Stimulated activated CD4-positive, alpha-beta T cell treated with anti-CD3 and anti-CD28 coated beads, Interleukin-15, amount 100 ng/mL, for 1 hour (primary cell): ENCODE measurements around the gene CC2D1A.

Experiments used
- DNase-seq, 2 donors: peaks; one replicate each; pipeline ENCODE4 v3.0.0-alpha.2; 2020; ENCODE audit warnings: low read depth in 1 of 2, low spot score in 1 of 2

Gene CC2D1A

DNA sequence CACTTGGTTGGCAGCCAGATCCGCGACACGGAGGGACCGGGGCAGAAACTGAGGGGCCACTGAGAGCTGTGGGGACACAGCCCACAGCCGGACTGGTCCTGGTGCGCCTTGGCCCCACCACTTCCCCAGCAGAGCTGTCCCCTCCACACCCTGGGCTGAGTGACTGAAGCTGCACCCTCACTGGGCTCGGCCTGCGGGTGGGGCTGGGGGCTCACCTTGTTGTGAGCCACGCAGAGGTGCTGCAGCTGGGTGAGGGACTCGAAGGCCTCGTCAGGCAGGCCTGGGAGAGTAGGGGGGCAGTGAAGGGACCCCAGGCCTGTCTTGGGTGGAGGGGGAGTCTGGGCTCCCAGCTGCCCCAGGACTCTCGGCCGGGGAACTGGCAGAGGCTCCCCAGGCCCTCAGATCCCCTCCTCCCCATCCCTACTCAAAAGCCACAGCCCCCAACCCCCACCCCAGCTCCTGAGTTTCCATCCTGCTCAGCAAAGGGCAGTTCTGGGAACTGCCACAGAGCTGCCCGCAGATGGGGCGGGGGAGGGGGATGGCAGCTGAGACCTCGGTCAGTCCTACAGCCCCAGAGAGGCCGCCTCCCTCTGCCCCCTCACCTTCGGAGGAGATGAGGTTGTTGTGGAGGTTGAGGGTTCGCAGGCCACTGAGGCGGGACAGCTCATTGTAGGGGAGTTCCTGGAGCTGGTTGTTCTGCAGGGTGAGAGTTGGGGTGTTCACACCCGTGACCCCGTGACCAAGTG, 29.9 kb downstream of the CC2D1A start:
- DNase-seq = no peak

DNA sequence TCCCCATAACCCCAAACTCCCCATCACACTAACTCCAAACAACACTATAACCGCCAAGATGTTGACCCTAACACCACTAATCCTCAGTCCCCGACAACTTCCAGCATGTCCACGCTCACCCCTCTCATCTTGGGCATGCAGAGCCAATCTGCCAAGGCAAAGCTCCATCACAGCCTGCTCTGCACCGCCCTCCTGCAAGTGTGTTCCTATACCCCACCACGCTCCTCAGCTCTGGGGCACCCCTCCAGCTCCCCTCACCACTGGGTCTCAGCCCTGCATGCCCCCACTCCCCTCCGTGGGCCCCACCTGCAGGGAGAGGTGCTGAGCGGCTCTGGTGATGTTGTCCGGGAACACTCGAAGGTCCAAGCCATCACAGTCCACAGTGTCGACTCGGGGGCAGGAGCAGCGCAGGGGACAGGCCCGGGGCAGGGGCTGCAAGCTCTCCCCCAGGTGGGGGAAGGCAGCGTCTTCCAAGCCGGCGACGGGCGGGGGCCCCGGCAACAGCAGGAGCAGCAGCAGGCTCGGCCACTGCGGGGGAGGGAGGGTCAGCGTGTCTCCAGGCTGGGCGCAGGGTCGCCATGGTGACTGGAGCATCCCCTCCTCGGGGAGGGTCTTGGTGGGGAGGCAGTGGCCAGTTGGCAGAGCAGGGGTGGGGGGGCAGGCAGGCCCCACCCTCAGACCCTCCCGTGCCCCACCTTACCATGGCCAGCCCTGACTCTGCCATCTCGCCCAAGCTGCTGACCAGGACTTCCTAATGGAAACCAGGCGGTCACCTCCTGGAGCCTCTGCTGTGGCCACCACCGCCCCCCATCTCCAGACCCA, 31.7 kb downstream of the CC2D1A start:
- DNase-seq = no peak

DNA sequence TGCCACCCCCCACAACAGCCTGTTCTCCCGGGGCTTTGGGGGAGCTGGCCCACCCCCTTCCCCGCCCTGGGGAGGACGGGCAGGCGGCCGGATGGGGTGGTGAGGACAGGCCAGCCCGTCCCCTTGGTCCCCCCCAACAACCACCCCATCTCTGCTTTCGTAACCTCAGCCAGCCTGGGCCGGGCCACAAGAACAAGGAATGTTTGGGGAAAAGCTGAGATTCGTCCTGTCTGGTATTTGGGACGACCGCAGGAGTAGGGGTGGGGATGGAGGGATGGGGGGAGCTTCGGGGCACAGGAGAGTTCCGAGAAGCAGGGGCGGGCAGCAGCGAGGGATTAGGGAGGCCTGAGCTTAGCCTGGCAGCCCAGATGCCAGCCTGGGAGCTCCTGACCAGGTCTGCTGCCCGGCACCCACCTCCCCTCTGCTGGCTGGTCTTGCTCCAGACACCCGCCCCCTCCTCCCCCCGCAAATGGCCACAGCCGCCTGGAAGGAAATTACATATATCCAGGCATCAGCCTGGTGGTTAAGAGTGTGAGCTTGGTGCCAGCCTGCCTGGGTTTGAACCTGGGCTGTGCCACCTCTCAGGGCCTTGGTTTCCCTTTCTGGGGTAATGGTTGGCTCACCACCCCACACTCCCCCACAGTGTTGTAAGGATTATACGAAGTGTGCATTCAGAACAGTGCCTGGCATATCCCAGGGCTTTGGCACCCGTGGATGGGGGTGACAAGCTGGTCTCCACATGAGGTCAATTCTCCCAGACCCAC, 32.5 kb downstream of the CC2D1A start, which contains the start of gene PODNL1:
Gene PODNL1, minus strand, starts transcription at position 117 of the 764 bp plus-strand sequence. CDS start 236 bp downstream, outside the sequence.
- DNase-seq = no peak

DNA sequence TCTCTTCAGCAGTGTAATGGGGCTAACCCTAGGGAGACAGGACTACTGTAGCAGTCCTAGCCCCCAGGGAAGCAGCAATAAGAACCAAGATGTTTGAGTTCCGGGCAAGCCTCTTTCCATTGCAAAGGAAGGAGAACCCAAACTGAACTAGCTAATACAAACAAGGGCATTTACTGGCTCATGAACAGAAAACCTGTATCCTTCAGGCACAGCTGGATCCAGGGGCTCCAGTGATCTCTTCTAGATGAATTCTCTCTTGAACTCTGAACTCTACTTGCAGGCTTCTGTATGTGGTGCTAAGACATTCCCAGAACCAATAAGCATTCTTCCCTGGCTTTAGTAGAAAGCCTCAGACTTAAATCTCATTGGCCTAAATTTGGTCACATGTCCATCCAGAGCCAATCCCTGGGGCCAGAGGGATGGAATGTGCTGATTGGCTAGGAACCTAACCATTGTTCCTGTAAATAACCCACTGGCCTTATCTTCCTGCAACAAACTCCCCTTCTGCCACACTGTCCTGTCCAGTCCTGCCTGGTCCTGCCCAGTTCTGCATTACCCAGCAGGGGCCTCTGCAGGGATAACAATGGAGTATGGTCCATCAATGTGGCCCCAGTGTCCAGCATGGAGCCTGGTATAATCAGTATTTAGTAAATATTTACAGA, 36.2 kb downstream of the CC2D1A start:
- no peak for DNase-seq

DNA sequence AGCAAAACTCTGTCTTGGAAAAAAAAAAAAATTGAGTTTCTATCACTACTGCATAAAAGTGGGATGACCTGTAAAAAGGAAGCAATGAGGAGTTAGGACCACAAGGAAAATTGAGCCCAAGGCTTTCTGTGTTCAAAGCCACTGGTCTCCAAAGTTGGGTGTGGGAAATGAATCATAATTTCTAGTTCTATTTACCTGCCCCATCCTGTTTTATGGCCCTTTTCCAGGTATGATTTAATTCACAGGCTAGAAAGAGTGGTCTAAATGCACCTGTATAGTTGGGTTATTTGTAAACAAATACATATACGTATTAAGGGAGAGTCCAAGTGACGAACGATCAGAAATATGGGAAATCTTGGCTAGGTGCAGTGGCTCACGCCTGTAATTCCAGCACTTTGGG, 40.4 kb downstream of the CC2D1A start:
- DNase-seq = no peak

DNA sequence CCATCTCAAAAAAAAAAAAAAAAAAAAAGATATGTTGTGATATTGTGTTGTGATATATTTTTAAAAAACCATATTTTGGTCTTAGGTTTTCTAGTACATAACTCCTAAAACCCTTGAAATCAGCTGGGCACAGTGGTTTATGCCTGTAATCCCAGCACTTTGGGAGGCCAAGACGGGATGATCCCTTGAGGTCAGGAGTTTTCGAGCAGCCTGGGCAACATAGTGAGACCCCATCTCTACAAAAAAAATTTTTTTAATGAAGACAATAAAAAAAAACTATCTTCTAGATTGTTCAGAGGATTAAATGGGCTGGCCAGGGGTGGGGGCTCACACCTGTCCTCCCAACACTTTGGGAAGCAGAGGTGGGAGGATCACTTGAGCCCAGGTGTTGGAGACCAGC, 45.0 kb downstream of the CC2D1A start:
- no peak for DNase-seq

DNA sequence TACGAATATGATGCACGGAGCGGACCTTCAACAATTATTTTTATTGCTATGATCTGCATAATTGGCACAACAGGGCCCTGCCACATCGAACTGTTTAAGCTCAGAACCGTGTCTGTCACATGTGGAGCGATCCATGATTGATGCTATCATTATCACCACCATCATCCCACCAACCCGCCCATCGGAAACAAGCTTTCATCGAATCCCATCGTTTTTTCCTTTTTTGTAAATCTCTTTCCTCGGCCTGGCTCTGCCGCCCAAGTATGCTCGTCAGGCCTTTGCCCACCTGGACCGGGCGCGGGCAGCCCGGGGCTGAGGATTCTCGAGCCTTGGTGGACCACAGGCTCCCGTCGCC, 45.8 kb downstream of the CC2D1A start:
- no peak for DNase-seq

DNA sequence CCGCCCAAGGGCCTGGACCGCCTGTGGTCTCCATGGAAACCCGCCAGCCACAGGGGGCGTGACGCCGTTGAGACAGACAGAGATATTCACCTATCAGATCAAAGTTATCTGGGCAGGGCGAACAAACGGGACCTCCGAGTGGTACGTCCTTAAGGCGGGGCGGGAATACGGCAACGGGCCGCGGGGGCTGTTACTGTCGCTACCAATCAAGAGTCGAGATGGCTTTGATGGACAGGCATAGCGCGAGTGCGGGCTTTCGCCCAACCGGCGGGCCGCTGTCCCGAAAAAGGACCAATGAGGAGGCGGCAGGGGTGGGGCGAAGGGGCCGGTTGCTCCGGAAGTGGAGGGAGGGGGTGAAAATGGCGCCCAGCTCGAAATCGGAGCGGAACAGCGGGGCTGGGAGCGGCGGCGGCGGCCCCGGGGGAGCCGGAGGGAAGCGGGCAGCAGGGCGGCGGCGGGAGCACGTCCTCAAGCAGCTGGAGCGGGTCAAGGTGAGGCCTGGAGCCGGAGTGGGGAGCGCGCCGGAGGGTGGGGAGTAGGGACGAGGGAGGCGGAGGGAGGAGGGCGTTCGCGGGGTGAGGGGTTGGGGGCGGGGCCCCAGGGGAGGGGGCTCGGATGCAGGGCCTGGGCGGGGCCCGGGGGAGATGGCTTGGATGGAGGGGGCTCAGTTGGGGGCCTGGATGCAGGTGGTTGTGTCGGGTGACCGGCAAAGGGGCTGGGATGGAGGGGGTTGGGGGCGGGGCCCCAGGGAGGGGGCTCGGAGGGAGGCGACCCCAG, 46.3 kb downstream of the CC2D1A start, which contains the start of gene DCAF15:
Gene DCAF15, plus strand, starts transcription at position 356 of the 777 bp plus-strand sequence. Its CDS starts 4 bp downstream, at position 360.
- DNase-seq = peak; percentile 94 to 97

DNA sequence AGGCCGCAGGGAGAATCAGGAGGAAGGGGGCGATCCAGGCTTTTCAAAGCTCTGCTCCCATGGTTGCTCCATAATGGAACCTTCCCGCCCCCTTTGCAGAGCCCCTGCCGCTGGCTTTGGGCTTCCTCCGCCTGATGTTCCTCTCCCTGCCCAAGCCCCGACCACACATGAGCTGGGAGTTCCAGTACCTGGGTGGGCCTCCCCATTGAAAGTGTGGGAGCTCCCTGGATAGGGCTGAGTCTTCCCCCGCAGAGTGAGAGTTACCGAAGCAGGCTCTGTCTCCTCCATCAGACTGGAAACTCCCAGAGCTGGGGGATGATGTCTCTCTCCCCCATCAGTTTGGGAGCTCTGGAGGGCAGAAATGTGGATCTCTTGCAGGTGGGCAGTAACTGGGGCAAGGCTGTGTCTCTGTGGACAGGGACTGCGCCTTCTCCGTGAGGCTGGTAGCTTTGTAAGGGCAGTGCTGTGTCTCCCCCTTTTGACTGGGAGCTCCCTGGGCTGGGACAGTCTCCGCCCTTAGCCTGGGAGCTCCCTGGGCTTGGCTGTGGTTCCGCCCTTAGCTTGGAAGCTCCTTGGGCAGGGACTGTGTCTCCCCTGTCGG, 47.0 kb downstream of the CC2D1A start:
- DNase-seq = no peak

DNA sequence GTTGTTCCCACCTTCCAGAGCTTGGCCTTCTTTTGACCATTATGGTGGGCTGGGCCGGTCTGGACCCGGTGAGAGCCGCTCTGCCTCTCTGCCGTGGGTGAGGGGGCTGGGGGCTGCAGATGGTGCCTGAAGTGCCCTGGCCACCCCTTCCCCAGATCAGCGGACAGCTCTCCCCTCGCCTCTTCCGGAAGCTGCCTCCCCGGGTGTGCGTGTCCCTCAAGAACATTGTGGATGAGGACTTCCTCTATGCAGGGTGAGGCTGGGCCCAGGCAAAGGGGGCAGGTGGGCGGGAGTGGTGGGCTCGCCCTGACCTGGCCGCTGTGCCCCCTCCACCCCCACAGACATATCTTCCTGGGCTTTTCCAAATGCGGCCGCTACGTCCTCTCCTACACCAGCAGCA, 48.2 kb downstream of the CC2D1A start:
- no peak for DNase-seq

DNA sequence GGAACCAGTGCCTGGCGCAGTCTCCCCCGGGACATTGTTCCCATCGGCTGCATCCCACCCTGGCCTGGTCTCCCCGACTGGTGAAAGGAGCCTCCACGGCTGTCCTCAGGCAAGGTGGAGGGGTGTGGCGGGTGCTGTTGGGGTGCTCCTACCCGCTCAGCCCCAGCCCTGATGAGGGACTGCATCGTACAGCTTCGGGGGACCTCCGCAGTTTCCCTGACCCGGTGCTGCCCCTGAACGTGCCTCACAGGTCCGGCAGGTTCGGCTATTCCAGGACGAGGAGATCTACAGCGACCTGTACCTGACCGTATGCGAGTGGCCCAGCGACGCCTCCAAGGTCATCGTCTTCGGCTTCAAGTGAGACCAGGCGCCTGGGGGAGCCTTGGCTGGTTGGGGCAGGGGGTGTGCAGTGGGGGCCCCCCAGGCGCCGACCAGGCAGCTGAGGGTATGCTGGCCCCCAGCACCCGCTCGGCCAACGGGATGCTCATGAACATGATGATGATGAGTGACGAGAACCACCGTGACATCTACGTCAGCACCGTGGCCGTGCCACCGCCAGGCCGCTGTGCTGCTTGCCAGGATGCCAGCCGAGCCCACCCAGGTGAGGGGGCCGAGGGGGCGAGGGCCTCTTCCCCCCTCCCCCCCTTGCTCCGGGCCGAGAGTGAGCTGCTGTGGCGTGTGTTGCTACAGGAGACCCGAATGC, 49.8 kb downstream of the CC2D1A start:
- DNase-seq = no peak

DNA sequence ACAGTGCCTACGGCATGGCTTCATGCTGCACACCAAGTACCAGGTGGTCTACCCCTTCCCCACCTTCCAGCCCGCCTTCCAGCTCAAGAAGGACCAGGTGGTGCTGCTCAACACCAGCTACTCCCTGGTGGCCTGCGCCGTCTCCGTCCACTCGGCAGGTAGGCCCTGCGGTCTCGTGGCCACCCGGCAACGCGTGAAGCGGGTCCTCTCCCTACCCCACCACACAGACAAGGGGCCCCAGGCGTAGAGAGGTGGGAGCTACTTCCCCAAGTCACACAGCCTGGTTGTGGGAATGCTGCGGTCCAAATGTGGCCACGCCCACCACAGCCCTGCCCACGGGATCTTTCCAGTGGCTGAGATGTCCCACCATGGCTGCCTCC, 50.4 kb downstream of the CC2D1A start:
- DNase-seq = no peak

DNA sequence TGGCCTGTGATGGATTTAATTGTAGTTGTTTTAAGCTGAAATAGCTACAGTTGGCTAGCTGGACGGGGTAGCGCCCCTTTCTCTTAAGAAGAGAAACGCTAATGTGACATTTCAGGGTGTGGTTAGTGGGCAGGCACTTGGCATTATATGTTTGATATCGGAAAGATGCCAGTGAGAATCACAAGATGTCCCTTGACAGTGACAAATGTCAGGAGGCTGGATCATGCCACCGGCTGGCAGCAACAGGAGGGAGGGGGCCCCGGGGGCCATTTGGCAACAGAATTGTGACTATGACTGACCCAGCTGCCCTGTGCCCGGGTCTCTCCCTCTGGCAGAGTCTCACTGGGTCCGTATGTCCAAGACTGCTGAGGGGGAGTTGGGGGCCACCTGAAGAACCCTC, 51.0 kb downstream of the CC2D1A start:
- no peak for DNase-seq

DNA sequence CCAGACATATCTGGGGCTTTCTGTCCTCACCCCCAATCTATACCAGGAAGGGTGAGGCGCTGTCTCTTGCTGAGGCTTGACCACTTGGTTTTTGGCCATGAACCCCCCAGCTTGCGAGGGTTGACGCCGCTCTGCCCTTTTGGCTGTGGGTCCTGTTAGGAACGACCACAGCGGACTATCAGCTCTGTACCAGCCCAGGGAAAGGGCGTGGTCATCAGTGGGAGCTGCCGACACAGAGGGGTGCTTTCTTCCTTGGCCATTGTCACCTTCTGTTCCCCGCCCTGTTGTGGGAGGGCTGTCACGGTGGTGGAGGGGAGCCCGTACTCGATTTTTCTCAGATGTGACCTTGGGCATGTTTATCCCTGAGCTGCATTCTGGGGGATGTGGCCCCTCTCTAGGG, 52.0 kb downstream of the CC2D1A start:
- DNase-seq = no peak

DNA sequence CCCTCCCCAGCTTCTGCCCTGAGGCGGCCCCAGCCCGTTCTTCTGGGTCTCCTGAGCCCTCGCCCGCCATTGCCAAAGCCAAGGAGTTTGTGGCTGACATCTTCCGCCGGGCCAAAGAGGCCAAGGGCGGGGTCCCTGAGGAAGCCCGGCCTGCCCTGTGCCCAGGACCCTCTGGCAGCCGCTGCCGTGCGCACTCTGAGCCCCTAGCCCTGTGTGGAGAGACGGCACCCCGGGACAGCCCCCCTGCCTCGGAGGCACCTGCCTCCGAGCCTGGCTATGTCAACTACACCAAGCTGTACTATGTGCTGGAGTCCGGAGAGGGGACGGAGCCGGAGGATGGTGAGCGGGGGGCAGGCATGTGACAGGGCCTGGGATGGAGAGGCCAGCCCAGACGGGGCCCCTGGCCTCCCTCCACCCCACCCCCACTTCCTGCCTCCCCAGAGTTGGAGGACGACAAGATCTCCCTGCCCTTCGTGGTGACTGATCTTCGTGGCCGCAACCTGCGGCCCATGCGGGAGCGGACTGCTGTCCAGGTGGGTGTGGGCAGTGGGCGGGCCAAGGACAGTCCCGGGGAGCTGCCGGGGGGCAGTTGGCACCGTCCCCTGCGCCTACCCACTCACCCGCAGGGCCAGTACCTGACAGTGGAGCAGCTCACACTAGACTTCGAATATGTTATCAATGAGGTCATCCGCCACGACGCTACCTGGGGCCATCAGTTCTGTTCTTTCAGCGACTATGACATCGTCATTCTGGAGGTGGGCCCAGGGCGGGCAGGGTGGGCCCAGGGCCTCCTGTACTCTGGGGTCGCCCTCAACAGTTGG, 53.4 kb downstream of the CC2D1A start:
- no peak for DNase-seq

DNA sequence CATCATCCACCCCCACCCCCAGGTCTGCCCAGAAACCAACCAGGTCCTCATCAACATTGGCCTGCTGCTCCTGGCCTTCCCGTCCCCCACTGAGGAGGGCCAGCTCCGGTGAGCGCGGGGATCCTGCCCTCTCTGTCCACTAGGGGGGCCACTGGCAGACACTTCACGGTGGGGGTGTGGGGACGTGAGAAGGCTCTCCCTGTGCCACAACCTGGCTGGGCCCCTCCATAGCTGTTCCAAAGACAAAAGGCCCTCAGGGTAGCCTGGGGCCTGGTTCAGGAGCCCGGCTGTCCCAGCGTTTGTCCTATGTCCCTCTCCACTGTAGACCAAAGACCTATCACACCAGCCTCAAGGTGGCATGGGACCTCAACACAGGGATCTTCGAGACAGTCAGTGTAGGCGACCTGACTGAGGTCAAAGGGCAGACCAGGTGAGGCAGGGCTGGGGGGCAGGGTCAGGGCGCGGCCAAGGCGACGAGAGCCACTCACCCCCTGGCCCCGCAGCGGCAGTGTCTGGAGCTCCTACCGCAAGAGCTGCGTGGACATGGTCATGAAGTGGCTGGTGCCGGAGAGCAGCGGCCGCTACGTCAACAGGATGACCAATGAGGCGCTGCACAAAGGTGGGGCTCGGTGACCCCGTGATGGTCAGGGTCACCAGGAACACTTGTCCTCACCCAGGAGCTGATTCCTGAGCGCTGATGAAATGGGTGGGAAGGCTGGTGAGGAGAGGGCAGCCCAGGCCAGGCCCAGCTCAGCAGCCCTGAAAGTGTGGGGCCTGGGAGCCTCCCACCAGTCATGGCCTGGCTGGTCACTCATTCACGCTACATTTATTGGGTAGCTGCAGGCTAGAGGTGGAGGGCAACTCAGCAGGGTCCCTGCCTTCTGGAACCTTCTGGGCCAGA, 54.2 kb downstream of the CC2D1A start:
- no peak for DNase-seq
